LNCAP (cell line): ENCODE data around the gene TRAF3IP1.

Source experiments
- CTCF ChIP-seq: fragments of 450-650 bp; IDR thresholded peaks from 2 replicates; pipeline ENCODE4 v1.5.1; 2017; ENCODE audit warnings: mild to moderate bottlenecking

The TRAF3IP1 gene

GRCh38 chr2:238383743-238384380 is 63.5 kb downstream of the TRAF3IP1 start:
- no peak for TF ChIP-seq CTCF

DNA sequence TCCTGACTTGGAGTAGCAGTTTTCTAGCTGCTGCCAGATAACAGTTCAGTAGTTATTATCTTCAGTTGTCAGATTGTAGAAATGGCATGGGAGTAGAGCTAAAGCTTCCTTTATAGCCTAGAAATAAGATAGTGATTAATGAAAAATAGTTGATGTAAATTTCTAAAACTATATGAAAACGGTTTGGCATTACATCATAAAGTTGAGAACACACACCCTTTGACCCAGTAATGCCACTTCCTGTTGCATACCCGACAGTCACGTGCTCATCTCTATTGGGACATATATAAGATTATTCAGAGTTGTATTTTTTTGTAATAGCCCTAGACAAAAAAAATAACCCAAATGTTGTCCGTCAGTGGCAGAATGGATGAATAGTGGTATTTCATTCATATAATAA is 67.0 kb downstream of the TRAF3IP1 start:
- TF ChIP-seq CTCF, result no peak

GRCh38 chr2:238388794-238389193 is 68.5 kb downstream of the TRAF3IP1 start:
- no peak for TF ChIP-seq CTCF

DNA sequence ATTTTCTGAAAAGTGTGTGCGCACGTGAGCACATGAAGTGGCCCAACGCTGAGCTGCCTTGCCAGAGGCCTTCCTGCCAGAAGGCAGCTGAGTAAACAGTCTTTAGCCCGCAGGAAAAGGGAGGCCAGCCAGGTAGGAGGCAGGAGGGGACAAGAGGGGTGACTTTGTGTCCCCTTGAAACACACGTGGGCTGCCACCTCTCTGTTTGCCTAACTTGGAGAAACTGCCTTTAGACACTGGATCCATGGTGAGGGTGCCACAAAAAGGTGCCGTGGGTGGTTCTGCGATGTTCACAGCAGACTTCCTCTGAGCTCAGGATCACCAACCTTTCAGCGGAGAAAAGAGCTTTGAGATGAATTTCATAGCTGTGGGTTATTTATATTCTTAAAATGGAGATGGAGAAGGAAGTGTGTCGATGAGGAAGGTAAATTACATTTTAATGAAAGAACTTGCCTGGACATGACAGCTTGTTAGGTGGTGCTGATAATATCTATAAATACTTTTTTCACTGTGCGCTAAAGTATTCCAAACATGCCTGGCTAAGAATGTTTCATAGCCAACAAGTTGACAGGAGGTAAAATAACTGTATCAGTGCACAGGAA is 69.8 kb downstream of the TRAF3IP1 start:
- no peak for TF ChIP-seq CTCF

DNA sequence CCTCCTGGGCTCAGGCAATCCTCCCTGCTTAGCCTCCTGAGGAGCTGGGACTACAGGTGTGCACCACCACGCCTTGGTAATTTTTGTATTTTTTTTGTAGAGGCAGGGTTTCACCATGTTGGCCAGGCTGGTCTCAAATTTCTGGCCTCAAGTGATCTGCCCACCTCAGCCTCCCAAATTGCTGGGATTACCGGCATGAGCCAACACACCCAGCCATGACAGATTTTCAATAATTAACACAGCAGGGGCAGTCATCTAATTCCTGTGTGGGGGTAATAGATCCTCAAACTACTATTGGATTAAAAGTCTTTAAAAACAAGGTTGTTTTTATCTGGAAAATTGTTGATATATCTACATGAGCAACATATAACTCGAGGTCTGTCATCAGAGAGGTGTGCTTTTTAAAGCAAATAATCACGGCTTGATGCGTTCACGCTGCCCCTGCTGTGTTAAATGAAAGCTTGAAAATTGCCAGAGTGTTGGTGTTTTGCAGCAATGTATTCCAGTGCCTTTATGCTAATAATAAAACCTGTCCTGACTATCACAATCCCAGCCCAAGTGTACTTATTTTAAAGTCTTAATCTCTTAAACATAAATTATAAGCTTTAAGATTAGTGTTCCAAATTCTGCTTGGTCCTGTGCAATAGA is 70.8 kb downstream of the TRAF3IP1 start:
- TF ChIP-seq CTCF, result no peak

GRCh38 chr2:238396663-238397062 is 76.3 kb downstream of the TRAF3IP1 start:
- TF ChIP-seq CTCF, result no peak

GRCh38 chr2:238397356-238397755 is 77.0 kb downstream of the TRAF3IP1 start:
- TF ChIP-seq CTCF, result no peak
